Measurements from ENCODE around the gene ATP6V1G2.

ATP6V1G2 gene

GRCh38 chr6:31541059-31541657, 5.2 kb downstream of the ATP6V1G2 start:
- DNase-seq (ENCODE audit: low spot score): no peak
- in situ Hi-C loops (cut with MboI; ENCODE audit: low pct_unique_long_range_greater_than_20kb, low sequenced_read_pairs, unreplicated experiment): no loop called here
- no peak for TF ChIP-seq CTCF (IDR thresholded peaks at IDR 0.05; ENCODE audit: extremely low read depth, insufficient read depth, missing control alignments)

GRCh38 chr6:31540640-31541039, 5.8 kb downstream of the ATP6V1G2 start:
- TF ChIP-seq CTCF (IDR thresholded peaks at IDR 0.05; ENCODE audit: extremely low read depth, insufficient read depth, missing control alignments): no peak
- no peak for DNase-seq (ENCODE audit: low spot score)
- in situ Hi-C loops (cut with MboI; ENCODE audit: low pct_unique_long_range_greater_than_20kb, low sequenced_read_pairs, unreplicated experiment): no loop called here

GRCh38 chr6:31538805-31539400, 7.5 kb downstream of the ATP6V1G2 start:
- no peak for DNase-seq (ENCODE audit: low spot score)
- no peak for TF ChIP-seq CTCF (IDR thresholded peaks at IDR 0.05; ENCODE audit: extremely low read depth, insufficient read depth, missing control alignments)
- in situ Hi-C loops (cut with MboI; ENCODE audit: low pct_unique_long_range_greater_than_20kb, low sequenced_read_pairs, unreplicated experiment): no loop called here

- no peak for TF ChIP-seq CTCF (IDR thresholded peaks at IDR 0.05; ENCODE audit: extremely low read depth, insufficient read depth, missing control alignments)
- DNase-seq (ENCODE audit: low spot score): no peak
- in situ Hi-C loops (cut with MboI; ENCODE audit: low pct_unique_long_range_greater_than_20kb, low sequenced_read_pairs, unreplicated experiment): no loop called here
These were observed 10.7 kb downstream of the ATP6V1G2 start for GRCh38 chr6:31535538-31536324.

- in situ Hi-C loops (cut with MboI; ENCODE audit: low pct_unique_long_range_greater_than_20kb, low sequenced_read_pairs, unreplicated experiment): no loop called here
- no peak for DNase-seq (ENCODE audit: low spot score)
- no peak for TF ChIP-seq CTCF (IDR thresholded peaks at IDR 0.05; ENCODE audit: extremely low read depth, insufficient read depth, missing control alignments)
These were observed 11.8 kb downstream of the ATP6V1G2 start for GRCh38 chr6:31534521-31535040.

GRCh38 chr6:31534011-31534410, 12.4 kb downstream of the ATP6V1G2 start:
- in situ Hi-C loops (cut with MboI; ENCODE audit: low pct_unique_long_range_greater_than_20kb, low sequenced_read_pairs, unreplicated experiment): no loop called here
- TF ChIP-seq CTCF (IDR thresholded peaks at IDR 0.05; ENCODE audit: extremely low read depth, insufficient read depth, missing control alignments): no peak
- DNase-seq (ENCODE audit: low spot score): no peak

All from GM13977 (cell line).